NB4 (cell line): ENCODE data around the gene STAM.

ENCODE experiments used
- CTCF ChIP-seq: IDR thresholded peaks from one replicate; pipeline ENCODE4 v1.5.1; 2012; ENCODE audit warnings: low read depth, low read length
- POLR2A ChIP-seq: IDR thresholded peaks from 2 replicates; pipeline ENCODE4 v1.6.1; 2011; ENCODE audit warnings: mild to moderate bottlenecking; ENCODE audit not compliant: insufficient read length; ENCODE audit errors: extremely low read depth
- TF ChIP-seq, protein P1 (sequence below): IDR thresholded peaks from 2 replicates; pipeline ENCODE4 v1.6.1; 2011; ENCODE audit warnings: low read depth, low read length

GRCh38 chr10:17657103-17657500 lies 13.2 kb downstream of the STAM start:
- TF ChIP-seq POLR2A: no peak
- TF ChIP-seq CTCF: no peak
- TF ChIP-seq, protein P1, sequence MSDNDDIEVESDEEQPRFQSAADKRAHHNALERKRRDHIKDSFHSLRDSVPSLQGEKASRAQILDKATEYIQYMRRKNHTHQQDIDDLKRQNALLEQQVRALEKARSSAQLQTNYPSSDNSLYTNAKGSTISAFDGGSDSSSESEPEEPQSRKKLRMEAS: no peak
